ENCODE results near the gene STARD7. TPM values are rescaled to one million over a fixed set of nuclear protein-coding genes. Genes with fewer than 3 reads are reported as not detected.
"Not testable (repeated sequence)": the region's sequence is repeated elsewhere in the genome, so short reads cannot be mapped to it uniquely, and the experiment has no call there.

Gene STARD7
- total RNA-seq, 6 experiments from 2014 or later = 52.8 to 83.9 (median 65.4) TPM

- intact Hi-C loops (cut with DNase I) = no loop called here
- TF ChIP-seq POLR2A (IDR thresholded peaks at IDR 0.05) (no peak), CTCF (IDR thresholded peaks at IDR 0.05) (no peak)
- Histone ChIP-seq H3K9me3 (no peaks in the 10 kb centered on the region), H3K4me1 (no peaks in the 10 kb centered on the region), H3K4me3 (no peak overlapping the region), H3K36me3 (no peaks in the 10 kb centered on the region), H3K27ac (no peak overlapping the region), H3K27me3 (no peaks in the 10 kb centered on the region)
- ATAC-seq = peak in 1 of 4 donors; percentile 36
- WGBS (ENCODE audit: insufficient coverage, low coverage, low lambda C conversion rate, missing lambda C conversion rate) = no CpG with 5 or more reads among the region's 1 CpG
- DNase-seq = no peak
Measured at GRCh38 chr2:96236882-96237281, 28.3 kb upstream of the STARD7 start.

- H3K27ac ChIP-seq = no peak overlapping the region
- H3K4me1 ChIP-seq = no peaks in the 10 kb centered on the region
- H3K27me3 ChIP-seq = no peaks in the 10 kb centered on the region
- WGBS (ENCODE audit: insufficient coverage, low coverage, low lambda C conversion rate, missing lambda C conversion rate) = 85% methylated on average over 2 of the region's 4 CpGs
- intact Hi-C loops (cut with DNase I) = no loop called here
- no peaks in the 10 kb centered on the region for H3K36me3 ChIP-seq
- TF ChIP-seq CTCF (IDR thresholded peaks at IDR 0.05) (no peak), POLR2A (IDR thresholded peaks at IDR 0.05) (no peak)
- H3K9me3 ChIP-seq = no peaks in the 10 kb centered on the region
- DNase-seq (no peak), ATAC-seq (peak in 2 of 4 donors; percentile 22 to 26)
- no peak overlapping the region for H3K4me3 ChIP-seq
Measured at GRCh38 chr2:96233880-96234316, 25.3 kb upstream of the STARD7 start.

- Histone ChIP-seq H3K36me3 (no peaks in the 10 kb centered on the region), H3K9me3 (no peaks in the 10 kb centered on the region), H3K4me3 (no peak overlapping the region), H3K27me3 (no peaks in the 10 kb centered on the region), H3K4me1 (no peaks in the 10 kb centered on the region), H3K27ac (no peak overlapping the region)
- intact Hi-C loops (cut with DNase I) = no loop called here
- DNase-seq = no peak
- no peak for TF ChIP-seq CTCF (IDR thresholded peaks at IDR 0.05)
- TF ChIP-seq POLR2A (IDR thresholded peaks at IDR 0.05) = no peak
- 78% methylated on average over 5 of the region's 6 CpGs for WGBS (ENCODE audit: insufficient coverage, low coverage, low lambda C conversion rate, missing lambda C conversion rate)
- ATAC-seq = no peak
Measured at GRCh38 chr2:96233436-96233835, 24.8 kb upstream of the STARD7 start.

GRCh38 chr2:96231316-96231715, 22.7 kb upstream of the STARD7 start:
- no peak for ATAC-seq
- Histone ChIP-seq H3K4me1 (no peaks in the 10 kb centered on the region), H3K27ac (no peak overlapping the region), H3K36me3 (no peaks in the 10 kb centered on the region), H3K9me3 (no peaks in the 10 kb centered on the region), H3K4me3 (no peak overlapping the region), H3K27me3 (no peaks in the 10 kb centered on the region)
- WGBS (ENCODE audit: insufficient coverage, low coverage, low lambda C conversion rate, missing lambda C conversion rate) = 100% methylated on average over 3 of the region's 4 CpGs
- DNase-seq = no peak
- intact Hi-C loops (cut with DNase I) = no loop called here
- TF ChIP-seq POLR2A (IDR thresholded peaks at IDR 0.05) (no peak), CTCF (IDR thresholded peaks at IDR 0.05) (no peak)

GRCh38 chr2:96225016-96225533, 16.4 kb upstream of the STARD7 start:
- 57% methylated on average over 3 of the region's 3 CpGs for WGBS (ENCODE audit: insufficient coverage, low coverage, low lambda C conversion rate, missing lambda C conversion rate)
- no peaks in the 10 kb centered on the region for H3K4me1 ChIP-seq
- H3K36me3 ChIP-seq = no peaks in the 10 kb centered on the region
- H3K4me3 ChIP-seq = no peak overlapping the region
- TF ChIP-seq POLR2A (IDR thresholded peaks at IDR 0.05) (no peak), CTCF (IDR thresholded peaks at IDR 0.05) (no peak)
- no peak for DNase-seq
- ATAC-seq = peak in 2 of 4 donors; percentile 52 to 61
- H3K27ac ChIP-seq = no peak overlapping the region
- H3K9me3 ChIP-seq = no peaks in the 10 kb centered on the region
- intact Hi-C loops (cut with DNase I) = no loop called here
- H3K27me3 ChIP-seq = no peaks in the 10 kb centered on the region

- H3K4me3 ChIP-seq; H3K9me3 ChIP-seq; H3K27me3 ChIP-seq; DNase-seq; H3K4me1 ChIP-seq; intact Hi-C loops (cut with DNase I); H3K27ac ChIP-seq; ATAC-seq; H3K36me3 ChIP-seq: not testable (repeated sequence)
- WGBS (ENCODE audit: insufficient coverage, low coverage, low lambda C conversion rate, missing lambda C conversion rate) = 75% methylated on average over 1 of the region's 1 CpG
Measured at GRCh38 chr2:96221106-96221505, 12.5 kb upstream of the STARD7 start.

GRCh38 chr2:96219959-96220358, 11.3 kb upstream of the STARD7 start:
- H3K27me3 ChIP-seq; H3K4me1 ChIP-seq; H3K9me3 ChIP-seq; H3K27ac ChIP-seq; intact Hi-C loops (cut with DNase I); ATAC-seq; H3K4me3 ChIP-seq; H3K36me3 ChIP-seq; DNase-seq: not testable (repeated sequence)
- 86% methylated on average over 2 of the region's 4 CpGs for WGBS (ENCODE audit: insufficient coverage, low coverage, low lambda C conversion rate, missing lambda C conversion rate)

Data from right lobe of liver (tissue), 6 donors.